Nephron (organoid): Measurements from ENCODE around the gene NEK10.

Experiments
- H3K27ac Mint-ChIP-seq, 3 experiments: 2 replicates each; pipeline ENCODE4 v1.8.0; 2020; ENCODE audit warnings: mixed read lengths in 3 of 3, mild to moderate bottlenecking in 2 of 3, moderate library complexity in 1 of 3
- H3K27me3 Mint-ChIP-seq: 2 replicates; pipeline ENCODE4 v1.8.0; 2021; ENCODE audit warnings: low read depth, mild to moderate bottlenecking, moderate library complexity, mixed read lengths
- H3K36me3 Mint-ChIP-seq: 2 replicates; pipeline ENCODE4 v1.8.0; 2020; ENCODE audit warnings: low read depth, mixed read lengths
- H3K4me1 Mint-ChIP-seq: 2 replicates; pipeline ENCODE4 v1.8.0; 2020; ENCODE audit warnings: mixed read lengths
- H3K4me3 Mint-ChIP-seq, 3 experiments: 2 replicates each; pipeline ENCODE4 v1.8.0; 2020; ENCODE audit warnings: mild to moderate bottlenecking in 3 of 3, mixed read lengths in 3 of 3, moderate library complexity in 2 of 3
- H3K9me3 Mint-ChIP-seq: 2 replicates; pipeline ENCODE4 v1.8.0; 2020; ENCODE audit warnings: mixed read lengths
- CTCF ChIP-seq, 3 experiments: fragments of 200-600 bp; sonication (generic); IDR thresholded peaks; one replicate each; pipeline ENCODE4 v1.5.0; 2021; ENCODE audit warnings: antibody characterized with exemption in 3 of 3; ENCODE audit not compliant: unreplicated experiment in 3 of 3

NEK10 gene

GRCh38 chr3:27366062-27366591 lies 3.1 kb downstream of the NEK10 start:
- Mint-ChIP-seq H3K4me3 (no peak overlapping the region), H3K27me3 (no peaks in the 10 kb centered on the region), H3K27ac (no peak overlapping the region), H3K36me3 (no peaks in the 10 kb centered on the region), H3K4me1 (peaks cover 5% of the 10 kb centered on the region), H3K9me3 (no peaks in the 10 kb centered on the region)
- no peak for TF ChIP-seq CTCF (IDR thresholded peaks at IDR 0.05; ENCODE audit: unreplicated experiment in 3 of 3)

GRCh38 chr3:27360113-27361078 lies 8.8 kb downstream of the NEK10 start:
- H3K27me3 Mint-ChIP-seq: no peaks in the 10 kb centered on the region
- no peak overlapping the region for H3K4me3 Mint-ChIP-seq
- H3K9me3 Mint-ChIP-seq: no peaks in the 10 kb centered on the region
- no peak for TF ChIP-seq CTCF (IDR thresholded peaks at IDR 0.05; ENCODE audit: unreplicated experiment in 3 of 3)
- H3K4me1 Mint-ChIP-seq: peaks cover 6% of the 10 kb centered on the region
- no peaks in the 10 kb centered on the region for H3K36me3 Mint-ChIP-seq
- peak overlapping the region in 2 of 3 experiments; percentile 1 to 75 for H3K27ac Mint-ChIP-seq

- Mint-ChIP-seq H3K4me3 (no peak overlapping the region), H3K36me3 (no peaks in the 10 kb centered on the region), H3K27ac (no peak overlapping the region), H3K9me3 (no peaks in the 10 kb centered on the region), H3K27me3 (no peaks in the 10 kb centered on the region), H3K4me1 (peaks cover 6% of the 10 kb centered on the region)
- no peak for TF ChIP-seq CTCF (IDR thresholded peaks at IDR 0.05; ENCODE audit: unreplicated experiment in 3 of 3)
Measured at GRCh38 chr3:27358372-27358771, 10.8 kb downstream of the NEK10 start.

- no peaks in the 10 kb centered on the region for H3K36me3 Mint-ChIP-seq
- peaks cover 6% of the 10 kb centered on the region for H3K4me1 Mint-ChIP-seq
- no peak overlapping the region for H3K27ac Mint-ChIP-seq
- TF ChIP-seq CTCF (IDR thresholded peaks at IDR 0.05; ENCODE audit: unreplicated experiment in 3 of 3): peak; percentile 42 to 61 (median 44)
- H3K9me3 Mint-ChIP-seq: no peaks in the 10 kb centered on the region
- no peaks in the 10 kb centered on the region for H3K27me3 Mint-ChIP-seq
- no peak overlapping the region for H3K4me3 Mint-ChIP-seq
Measured at GRCh38 chr3:27357665-27358258, 11.4 kb downstream of the NEK10 start.

GRCh38 chr3:27356976-27357375 lies 12.2 kb downstream of the NEK10 start:
- Mint-ChIP-seq H3K27ac (no peak overlapping the region), H3K36me3 (no peaks in the 10 kb centered on the region), H3K27me3 (no peaks in the 10 kb centered on the region), H3K9me3 (no peaks in the 10 kb centered on the region), H3K4me1 (peaks cover 6% of the 10 kb centered on the region), H3K4me3 (no peak overlapping the region)
- no peak for TF ChIP-seq CTCF (IDR thresholded peaks at IDR 0.05; ENCODE audit: unreplicated experiment in 3 of 3)
